HCT116 (cell line): ENCODE measurements around the gene PPP1R12B. TPM values are rescaled to one million over a fixed set of nuclear protein-coding genes. Genes with fewer than 3 reads are reported as not detected.

Source experiments
- ATAC-seq: fragments of 200-7000 bp; cut with Tn5 transposase; 2 replicates; pipeline ENCODE4 v1.9.1; 2020; ENCODE audit warnings: mild to moderate bottlenecking, moderate library complexity
- BruUV-seq: library from RNA; stranded (reverse); fragments of 400-500 nt; replicated peaks from 2 replicates; lab custom pipeline; 2021; lab: Mats Ljungman, UMichigan
- CTCF ChIA-PET: fragments of 300-600 bp; sonication (Branson Sonifier 250); formaldehyde crosslinking; loops from one replicate; lab custom pipeline; 2021; ENCODE audit warnings: antibody characterized with exemption; lab: Charles Lee
- POLR2A ChIA-PET: fragments of 300-600, 350-600 bp; sonication (Branson Sonifier 250); formaldehyde crosslinking; loops from one replicate; lab custom pipeline; 2021; ENCODE audit warnings: antibody characterized with exemption; lab: Charles Lee
- RAD21 ChIA-PET, 2 experiments: fragments of 300-600 bp; sonication (Branson Sonifier 250); formaldehyde crosslinking; loops; one replicate each; lab custom pipeline; 2023; ENCODE audit warnings: low total read pairs in 2 of 2; ENCODE audit not compliant: uncharacterized antibody in 2 of 2, unreplicated experiment in 2 of 2, low non-redundant PET in 1 of 2; lab: Charles Lee
- DNase-seq: peaks from one replicate; pipeline ENCODE4 v3.0.0-alpha.2; 2010; ENCODE audit warnings: low read depth, low spot score
- H2AFZ ChIP-seq: fragments of 200-600 bp; shearing (Covaris generic), sonication (generic); 2 replicates; pipeline ENCODE4 v1.6.1; 2017; ENCODE audit warnings: low read depth, mixed run types, mixed read lengths, antibody characterized with exemption, low read length; ENCODE audit not compliant: poor library complexity, severe bottlenecking
- H3K27ac ChIP-seq: 2 replicates; pipeline ENCODE4 v1.5.1; 2012; ENCODE audit warnings: low read depth, low read length
- H3K27me3 ChIP-seq: fragments of 200-600 bp; sonication (generic); 2 replicates; pipeline ENCODE4 v1.6.1; 2016; ENCODE audit warnings: mixed run types, low read length, mixed read lengths; ENCODE audit not compliant: insufficient read depth
- H3K36me3 ChIP-seq, 2 experiments: fragments of 200-500 bp in 1 of 2; fragments of 200-600 bp in 1 of 2; sonication (Bioruptor generic) in 1 of 2; sonication (generic) in 1 of 2; 2 replicates each; pipeline versions ENCODE4 v1.5.1 to v1.6.1; 2014 to 2016; ENCODE audit warnings: low read length in 2 of 2, inconsistent platforms in 1 of 2, mixed read lengths in 1 of 2, mixed run types in 1 of 2; ENCODE audit not compliant: insufficient read depth in 2 of 2, control insufficient read depth in 1 of 2
- H3K4me1 ChIP-seq, 2 experiments: fragments of 200-600 bp in 1 of 2; sonication (generic) in 1 of 2; 2 replicates each; pipeline versions ENCODE4 v1.5.1 to v1.6.1; 2012 to 2017; ENCODE audit warnings: low read length in 2 of 2, inconsistent platforms in 1 of 2, mild to moderate bottlenecking in 1 of 2, mixed read lengths in 1 of 2, mixed run types in 1 of 2, moderate library complexity in 1 of 2; ENCODE audit not compliant: insufficient read depth in 2 of 2, control insufficient read depth in 1 of 2
- H3K4me2 ChIP-seq: fragments of 200-600 bp; sonication (generic); 2 replicates; pipeline ENCODE4 v1.6.1; 2017; ENCODE audit warnings: mixed run types, low read length, mixed read lengths
- H3K4me3 ChIP-seq, 2 experiments: fragments of 200-600 bp in 1 of 2; sonication (generic) in 1 of 2; replicated peaks in 1 of 2; 2 replicates each; pipeline ENCODE4 v1.5.1; 2011 to 2016; ENCODE audit warnings: low read length in 2 of 2, control low read depth in 1 of 2, low read depth in 1 of 2, mild to moderate bottlenecking in 1 of 2, mixed read lengths in 1 of 2, mixed run types in 1 of 2
- H3K79me2 ChIP-seq: fragments of 200-600 bp; sonication (generic); 2 replicates; pipeline ENCODE4 v1.6.1; 2017; ENCODE audit warnings: mild to moderate bottlenecking, mixed run types, low read length, moderate library complexity, mixed read lengths; ENCODE audit not compliant: insufficient read depth
- H3K9ac ChIP-seq: fragments of 200-600 bp; sonication (generic); 2 replicates; pipeline ENCODE4 v1.6.1; 2016; ENCODE audit warnings: low read length, mixed read lengths
- H3K9me2 ChIP-seq: fragments of 200-600 bp; sonication (generic), shearing (Covaris generic); 2 replicates; pipeline ENCODE4 v1.6.1; 2017; ENCODE audit warnings: mixed run types, mild to moderate bottlenecking, moderate library complexity; ENCODE audit not compliant: insufficient read depth
- H3K9me3 ChIP-seq, 2 experiments: fragments of 200-500 bp in 1 of 2; fragments of 200-600 bp in 1 of 2; sonication (Bioruptor generic) in 1 of 2; sonication (generic) in 1 of 2; 2 replicates each; pipeline ENCODE4 v1.6.1; 2014 to 2017; ENCODE audit warnings: low read length in 2 of 2, mixed read lengths in 2 of 2, inconsistent platforms in 1 of 2, low read depth in 1 of 2, mild to moderate bottlenecking in 1 of 2, mixed run types in 1 of 2, moderate library complexity in 1 of 2; ENCODE audit not compliant: control insufficient read depth in 1 of 2, insufficient read depth in 1 of 2
- H4K20me1 ChIP-seq: fragments of 200-600 bp; sonication (generic), shearing (Covaris generic); 2 replicates; pipeline ENCODE4 v1.6.1; 2017; ENCODE audit warnings: mixed run types, mild to moderate bottlenecking, moderate library complexity; ENCODE audit not compliant: insufficient read depth
- CTCF ChIP-seq, 3 experiments: fragments of 200-600 bp in 1 of 3; sonication (generic) in 1 of 3; IDR thresholded peaks in 2 of 3; conservative IDR thresholded peaks in 1 of 3; 2 replicates each; pipeline ENCODE4 v1.5.1; 2012 to 2017; ENCODE audit warnings: low read depth in 2 of 3, low read length in 2 of 3, antibody characterized with exemption in 1 of 3, borderline replicate concordance in 1 of 3, control low read depth in 1 of 3, mild to moderate bottlenecking in 1 of 3, mixed read lengths in 1 of 3, mixed run types in 1 of 3, moderate library complexity in 1 of 3; ENCODE audit not compliant: insufficient read depth in 1 of 3
- EGR1 ChIP-seq: IDR thresholded peaks from 2 replicates; pipeline ENCODE4 v1.6.1; 2012; ENCODE audit warnings: low read depth
- ELF1 ChIP-seq: IDR thresholded peaks from 2 replicates; pipeline ENCODE4 v1.6.1; 2012; ENCODE audit warnings: low read depth, borderline replicate concordance
- EZH2 ChIP-seq: fragments of 200-600 bp; sonication (generic); IDR thresholded peaks from 2 replicates; pipeline ENCODE4 v1.6.1; 2017; ENCODE audit warnings: antibody characterized with exemption, mixed run types
- SP1 ChIP-seq: IDR thresholded peaks from 2 replicates; pipeline ENCODE4 v1.6.1; 2012; ENCODE audit warnings: low read depth
- SRF ChIP-seq: IDR thresholded peaks from 2 replicates; pipeline ENCODE4 v1.6.1; 2012; ENCODE audit warnings: low read depth
- YY1 ChIP-seq: IDR thresholded peaks from 2 replicates; pipeline ENCODE4 v1.6.1; 2011; ENCODE audit warnings: low read length, low read depth, moderate library complexity, mild to moderate bottlenecking; ENCODE audit not compliant: insufficient replicate concordance; ENCODE audit errors: extremely low read depth
- ZNF274 ChIP-seq: fragments of 200-500 bp; sonication (Bioruptor generic); IDR thresholded peaks from 2 replicates; pipeline ENCODE4 v1.6.1; 2014; ENCODE audit warnings: mild to moderate bottlenecking, low read depth, low read length, inconsistent platforms
- intact Hi-C: fragments of 100-400 bp; cut with micrococcal nuclease; formaldehyde crosslinking; loops from 2 replicates; pipeline ENCODE4 v1.10.0; 2022
- total RNA-seq: library from RNA; stranded (reverse); gene quantifications from one replicate; pipeline ENCODE4 v1.2.1, GENCODE V29; 2021; ENCODE audit not compliant: unreplicated experiment

The PPP1R12B gene
- total RNA-seq, 1 experiment from 2014 or later = 14.3 TPM

- Histone ChIP-seq H3K4me3 (peak overlapping the region in 1 of 2 experiments; percentile 3; a peak in 1 of 4 replicates), H3K79me2 (no peaks in the 10 kb centered on the region), H3K27me3 (no peaks in the 10 kb centered on the region), H4K20me1 (no peaks in the 10 kb centered on the region), H3K9ac (no peak overlapping the region), H3K4me2 (peak overlapping the region; percentile 42), H3K27ac (peak overlapping the region; percentile 10; the same call in 1 of the 2 replicates), H3K9me3 (no peaks in the 10 kb centered on the region), H3K36me3 (no peaks in the 10 kb centered on the region), H3K9me2 (no peaks in the 10 kb centered on the region), H2AFZ (no peak overlapping the region), H3K4me1 (peaks cover 6 to 23% of the 10 kb centered on the region in 2 experiments; a peak in 3 of 4 replicates)
- ATAC-seq (peak; percentile 30; the same call in 1 of the 2 replicates), DNase-seq (no peak)
- ChIA-PET CTCF (no interaction called here), RAD21 (no interaction called here), POLR2A (no interaction called here)
- TF ChIP-seq SP1 = peak; percentile 28; the same call in 1 of the 2 replicates
- TF ChIP-seq EGR1 = no peak
- no TSS peak for BruUV-seq
- intact Hi-C loops = no loop called here
Observed at GRCh38 chr1:202567738-202568137, 219.2 kb downstream of the PPP1R12B start.

GRCh38 chr1:202568410-202568809 lies 219.9 kb downstream of the PPP1R12B start:
- Histone ChIP-seq H3K9me3 (no peaks in the 10 kb centered on the region), H3K9ac (no peak overlapping the region)
- TF ChIP-seq EGR1 (no peak), YY1 (no peak), SRF (no peak), CTCF (IDR thresholded peaks at IDR 0.05 in 2 of 3, conservative IDR thresholded peaks at IDR 0.05 in 1 of 3; ENCODE audit: borderline replicate concordance in 1 of 3, insufficient read depth in 1 of 3, low read depth in 2 of 3, low read length in 2 of 3) (no peak), EZH2 (no peak), ELF1 (no peak), ZNF274 (no peak)
- TF ChIP-seq, all 23 proteins: peak for 0
- no TSS peak for BruUV-seq
- POLR2A ChIA-PET = no interaction called here
- H3K4me2 ChIP-seq = peak overlapping the region; percentile 42; the same call in 1 of the 2 replicates
- RAD21 ChIA-PET = no interaction called here
- H2AFZ ChIP-seq = no peak overlapping the region
- no peaks in the 10 kb centered on the region for H3K79me2 ChIP-seq
- no peak overlapping the region; the same call in 1 of the 2 replicates for H3K27ac ChIP-seq
- no peak overlapping the region for H3K4me3 ChIP-seq
- CTCF ChIA-PET = no interaction called here
- H3K4me1 ChIP-seq = peaks cover 6 to 23% of the 10 kb centered on the region in 2 experiments; a peak in 3 of 4 replicates
- H4K20me1 ChIP-seq = no peaks in the 10 kb centered on the region
- H3K27me3 ChIP-seq = no peaks in the 10 kb centered on the region
- intact Hi-C loops = no loop called here
- H3K9me2 ChIP-seq = no peaks in the 10 kb centered on the region
- ATAC-seq (no peak), DNase-seq (no peak)
- H3K36me3 ChIP-seq = no peaks in the 10 kb centered on the region
